Endothelial cell of umbilical vein (primary cell): ENCODE measurements around the gene TFAP2D. TPM values are rescaled to one million over a fixed set of nuclear protein-coding genes. Genes with fewer than 3 reads are reported as not detected.

Experiments
- BruUV-seq: library from RNA; stranded (reverse); fragments of 400-500 nt; replicated peaks from 2 replicates; lab custom pipeline; 2021; lab: Mats Ljungman, UMichigan
- CTCF ChIA-PET: fragments of 300-600, 350-600 bp; sonication (Branson Sonifier 250); formaldehyde crosslinking; loops from one replicate; lab custom pipeline; 2021; ENCODE audit warnings: antibody characterized with exemption, inconsistent platforms; lab: Charles Lee
- POLR2A ChIA-PET: fragments of 300-600, 350-600 bp; sonication (Branson Sonifier 250); formaldehyde crosslinking; loops from one replicate; lab custom pipeline; 2021; ENCODE audit warnings: antibody characterized with exemption, inconsistent platforms; lab: Charles Lee
- DNase-seq: peaks from one replicate; pipeline ENCODE4 v3.0.0-alpha.2; 2011; ENCODE audit warnings: low read depth, low spot score
- FAIRE-seq: peaks from 2 replicates; lab custom pipeline; 2011; peaks lifted over from hg19 to GRCh38; lab: Jason Lieb, UNC
- H2AFZ ChIP-seq: 2 replicates; pipeline ENCODE4 v1.6.0; 2012; ENCODE audit warnings: low read depth, low read length, control low read depth, inconsistent platforms
- H3K27ac ChIP-seq: 2 replicates; pipeline ENCODE4 v1.5.1; 2011; ENCODE audit warnings: low read depth, mild to moderate bottlenecking, control low read depth, low read length, moderate library complexity; ENCODE audit not compliant: insufficient read depth
- H3K27me3 ChIP-seq, 2 experiments: 2 replicates each; pipeline versions ENCODE4 v1.6.0 to v1.6.1; 2011; ENCODE audit warnings: low read length in 2 of 2, mixed read lengths in 1 of 2; ENCODE audit not compliant: control insufficient read depth in 2 of 2, insufficient read depth in 2 of 2
- H3K36me3 ChIP-seq, 2 experiments: 2 replicates in 1 of 2; 3 replicates in 1 of 2; pipeline ENCODE4 v1.5.1; 2011; ENCODE audit warnings: low read length in 2 of 2, mild to moderate bottlenecking in 1 of 2, moderate library complexity in 1 of 2; ENCODE audit not compliant: control insufficient read depth in 2 of 2, insufficient read depth in 2 of 2; ENCODE audit errors: extremely low read depth in 1 of 2
- H3K4me1 ChIP-seq: 3 replicates; pipeline ENCODE4 v1.5.1; 2011; ENCODE audit warnings: mild to moderate bottlenecking, low read length; ENCODE audit not compliant: control insufficient read depth, insufficient read depth; ENCODE audit errors: extremely low read depth
- H3K4me2 ChIP-seq: 2 replicates; pipeline ENCODE4 v1.6.1; 2011; ENCODE audit warnings: low read length, control low read depth, mixed read lengths; ENCODE audit not compliant: insufficient read depth
- H3K4me3 ChIP-seq, 3 experiments: fragments of 200-600 bp in 1 of 3; sonication (generic), shearing (Covaris generic) in 1 of 3; replicated peaks in 1 of 3; 2 replicates each; pipeline ENCODE4 v1.5.1; 2011 to 2016; ENCODE audit warnings: control low read depth in 3 of 3, low read length in 3 of 3, mild to moderate bottlenecking in 2 of 3, inconsistent platforms in 1 of 3, low read depth in 1 of 3, moderate library complexity in 1 of 3; ENCODE audit not compliant: insufficient read depth in 1 of 3
- H3K79me2 ChIP-seq: 2 replicates; pipeline ENCODE4 v1.6.0; 2012; ENCODE audit warnings: low read length, inconsistent platforms; ENCODE audit not compliant: control insufficient read depth, insufficient read depth
- H3K9ac ChIP-seq: replicated peaks from 2 replicates; pipeline ENCODE3; 2011; ENCODE audit warnings: low read length, control low read depth; ENCODE audit not compliant: insufficient read depth; ENCODE audit errors: extremely low read depth
- H3K9me1 ChIP-seq: replicated peaks from 3 replicates; pipeline ENCODE4 v1.6.0; 2011; ENCODE audit warnings: mild to moderate bottlenecking, low read length; ENCODE audit not compliant: control insufficient read depth, insufficient read depth; ENCODE audit errors: extremely low read depth
- H3K9me3 ChIP-seq: replicated peaks from 2 replicates; pipeline ENCODE4 v1.5.1; 2012; ENCODE audit warnings: low read length, inconsistent platforms; ENCODE audit not compliant: control insufficient read depth, insufficient read depth
- H4K20me1 ChIP-seq: replicated peaks from 2 replicates; pipeline ENCODE3; 2011; ENCODE audit warnings: mild to moderate bottlenecking, low read length; ENCODE audit not compliant: control insufficient read depth, insufficient read depth; ENCODE audit errors: extremely low read depth
- CTCF ChIP-seq, 2 donors: IDR thresholded peaks; 1 replicate in 1 of 2; 2 replicates in 1 of 2; pipeline ENCODE4 v1.5.1; 2011; ENCODE audit warnings: low read length in 2 of 2, mild to moderate bottlenecking in 2 of 2, moderate library complexity in 2 of 2, control low read depth in 1 of 2, inconsistent platforms in 1 of 2, low read depth in 1 of 2; ENCODE audit not compliant: insufficient read depth in 1 of 2; ENCODE audit errors: extremely low read depth in 1 of 2
- EZH2 ChIP-seq: IDR thresholded peaks from 2 replicates; pipeline ENCODE4 v1.6.1; 2012; ENCODE audit warnings: borderline replicate concordance, low read depth, mild to moderate bottlenecking, moderate library complexity, low read length, inconsistent platforms; ENCODE audit not compliant: severe bottlenecking
- FOS ChIP-seq: IDR thresholded peaks from 2 replicates; pipeline ENCODE4 v1.6.1; 2011; ENCODE audit warnings: mild to moderate bottlenecking, low read length, moderate library complexity, borderline replicate concordance; ENCODE audit not compliant: insufficient read depth
- GATA2 ChIP-seq: IDR thresholded peaks from 2 replicates; pipeline ENCODE4 v1.7.0; 2011; ENCODE audit warnings: low read depth, mild to moderate bottlenecking, moderate library complexity, mixed read lengths, low read length; ENCODE audit not compliant: insufficient read length, insufficient read depth
- JUN ChIP-seq: IDR thresholded peaks from 2 replicates; pipeline ENCODE4 v1.6.1; 2011; ENCODE audit warnings: borderline replicate concordance, low read depth; ENCODE audit not compliant: insufficient read length, insufficient read depth
- MAX ChIP-seq: IDR thresholded peaks from 2 replicates; pipeline ENCODE4 v1.6.1; 2011; ENCODE audit not compliant: insufficient read depth, insufficient read length
- MYC ChIP-seq: IDR thresholded peaks from one replicate; pipeline ENCODE4 v1.6.1; 2011; ENCODE audit warnings: mild to moderate bottlenecking, low read depth, low read length
- POLR2A ChIP-seq: IDR thresholded peaks from 2 replicates; pipeline ENCODE4 v1.6.1; 2012; ENCODE audit warnings: low read depth, mild to moderate bottlenecking, control low read depth, low read length
- POLR2AphosphoS5 ChIP-seq: IDR thresholded peaks from 2 replicates; pipeline ENCODE4 v1.6.1; 2012; ENCODE audit warnings: low read depth, mild to moderate bottlenecking, control low read depth, low read length, moderate library complexity; ENCODE audit not compliant: insufficient read depth
- dilution Hi-C: fragments of 300-500 bp; cut with MboI; formaldehyde crosslinking; loops from one replicate; pipeline ENCODE4 v1.15.0; 2019; ENCODE audit warnings: low sequenced_read_pairs; ENCODE audit not compliant: extremely low pct_ligation_motif_present
- intact Hi-C: fragments of 100-400 bp; cut with micrococcal nuclease; formaldehyde crosslinking; loops from one replicate; pipeline ENCODE4 v1.10.0; 2022
- polyA plus RNA-seq, 4 experiments: library from polyadenylated mRNA; depleted of rRNA in 3 of 4; stranded (reverse) in 3 of 4; unstranded in 1 of 4; fragments of >200 nt; gene quantifications; 2 replicates each; pipeline versions ENCODE4 v1.2.1 to v1.2.3, GENCODE V29; 2011 to 2012; ENCODE audit warnings: missing spikeins in 1 of 4
- total RNA-seq: library from RNA; stranded (reverse); gene quantifications from 2 replicates; pipeline ENCODE4 v1.2.3, GENCODE V29; 2021

Gene TFAP2D
- total and polyA plus RNA-seq, 2 donors (not counting 3 experiments of a cell fraction or from before 2014, with no cell fraction given) = not detected

- FAIRE-seq (no peak), DNase-seq (no peak)
- no peak overlapping the region for H3K4me2 ChIP-seq
- no peaks in the 10 kb centered on the region for H3K79me2 ChIP-seq
- H3K36me3 ChIP-seq = no peaks in the 10 kb centered on the region
- dilution Hi-C loops = no loop called here
- BruUV-seq = no TSS peak
- no peaks in the 10 kb centered on the region for H3K9me3 ChIP-seq
- intact Hi-C loops = no loop called here
- no peak overlapping the region for H2AFZ ChIP-seq
- H3K27ac ChIP-seq = no peak overlapping the region
- ChIA-PET CTCF (no interaction called here), POLR2A (no interaction called here)
- H3K4me3 ChIP-seq = no peak overlapping the region
- H3K9me1 ChIP-seq = no peaks in the 10 kb centered on the region
- no peaks in the 10 kb centered on the region for H3K4me1 ChIP-seq
- TF ChIP-seq MYC = no peak
- no peak for TF ChIP-seq POLR2AphosphoS5
- no peak for TF ChIP-seq EZH2
- no peak for TF ChIP-seq CTCF (IDR thresholded peaks at IDR 0.05; ENCODE audit: extremely low read depth in 1 of 2, insufficient read depth in 1 of 2, low read depth in 1 of 2, low read length in 2 of 2)
- no peak for TF ChIP-seq GATA2
- no peak for TF ChIP-seq MAX
- no peak for TF ChIP-seq JUN
- TF ChIP-seq POLR2A = no peak
- TF ChIP-seq FOS = no peak
- H3K9ac ChIP-seq = no peak overlapping the region
- H3K27me3 ChIP-seq = no peaks in the 10 kb centered on the region
- no peaks in the 10 kb centered on the region for H4K20me1 ChIP-seq
Measured at GRCh38 chr6:50780382-50780781, 67.1 kb downstream of the TFAP2D start.
